ENCODE results near the gene ADAMTS17. TPM values are rescaled to one million over a fixed set of nuclear protein-coding genes. Genes with fewer than 3 reads are reported as not detected.

The ADAMTS17 gene
- total and polyA plus RNA-seq, 4 donors: 0.28 to 46.9 (median 9.1) TPM

DNA sequence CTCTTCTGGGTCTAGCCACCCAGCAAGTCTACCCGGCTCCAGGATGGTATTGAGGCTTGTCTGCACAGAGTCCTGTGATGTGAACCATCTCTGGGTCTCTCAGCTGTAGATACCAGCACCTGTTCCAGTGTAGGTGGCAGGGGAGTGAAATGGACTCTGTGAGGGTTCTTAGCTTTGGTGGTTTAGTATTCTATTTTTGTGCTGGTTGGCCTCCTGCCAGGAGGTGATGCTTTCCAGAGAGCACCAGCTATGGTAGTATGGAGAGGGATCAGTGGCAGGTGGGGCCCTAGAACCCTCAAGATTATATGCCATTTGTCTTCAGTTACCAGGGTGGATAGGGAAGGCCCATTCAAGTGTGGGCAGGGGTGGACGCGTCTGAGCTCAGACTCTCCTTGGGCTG is 325.1 kb downstream of the ADAMTS17 start:
- H3K36me3 ChIP-seq (ENCODE audit: control insufficient read depth in 4 of 4, insufficient read depth in 3 of 4, low read depth in 1 of 4, low read length in 3 of 4): peaks cover 0 to 4% (median 0%) of the 10 kb centered on the region in 4 donors
- H3K27ac ChIP-seq (ENCODE audit: low read depth in 1 of 2, low read length in 2 of 2): no peak overlapping the region
- WGBS: 98% methylated on average over 3 of the region's 3 CpGs
- H3K27me3 ChIP-seq (ENCODE audit: control insufficient read depth in 4 of 4, insufficient read depth in 4 of 4, low read length in 3 of 4): no peaks in the 10 kb centered on the region
- no peak overlapping the region for H3K9ac ChIP-seq (ENCODE audit: low read depth in 1 of 2, low read length in 2 of 2)
- no peaks in the 10 kb centered on the region for H3K4me1 ChIP-seq (ENCODE audit: control insufficient read depth in 4 of 4, insufficient read depth in 4 of 4, low read length in 3 of 4)
- H3K9me3 ChIP-seq (ENCODE audit: control insufficient read depth in 4 of 4, low read length in 3 of 4): no peaks in the 10 kb centered on the region
- TF ChIP-seq HNF4A (conservative IDR thresholded peaks at IDR 0.05): no peak
- no peak for TF ChIP-seq TAF1 (conservative IDR thresholded peaks at IDR 0.05)
- no peak for TF ChIP-seq YY1 (IDR thresholded peaks at IDR 0.05)
- DNase-seq (ENCODE audit: low spot score): no peak
- H3K4me3 ChIP-seq (ENCODE audit: low read depth in 1 of 3, low read length in 3 of 3): no peak overlapping the region

DNA sequence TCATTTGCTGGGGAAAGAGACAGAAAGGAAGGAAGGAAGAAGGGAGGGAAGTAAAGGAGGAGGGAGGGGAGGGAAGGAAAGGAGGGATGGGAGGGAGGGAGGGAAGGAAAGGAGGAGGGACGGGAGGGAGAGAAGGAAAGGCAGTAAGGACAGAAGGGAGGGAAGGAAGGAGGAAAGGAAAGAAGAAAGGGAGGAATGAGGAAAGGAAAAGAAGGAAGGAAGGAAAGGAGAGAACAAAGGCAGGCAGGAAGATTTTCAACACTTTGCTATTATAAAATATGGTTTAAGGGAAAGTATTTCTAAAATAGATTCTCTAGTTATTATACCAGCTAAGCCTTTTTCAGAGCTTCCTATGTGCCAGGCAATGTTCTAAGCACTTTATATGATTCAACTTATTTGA is 330.5 kb downstream of the ADAMTS17 start:
- TF ChIP-seq FOXA1 (IDR thresholded peaks at IDR 0.05) (no peak), SP1 (IDR thresholded peaks at IDR 0.05) (no peak), TAF1 (conservative IDR thresholded peaks at IDR 0.05) (no peak)
- TF ChIP-seq, protein P1, sequence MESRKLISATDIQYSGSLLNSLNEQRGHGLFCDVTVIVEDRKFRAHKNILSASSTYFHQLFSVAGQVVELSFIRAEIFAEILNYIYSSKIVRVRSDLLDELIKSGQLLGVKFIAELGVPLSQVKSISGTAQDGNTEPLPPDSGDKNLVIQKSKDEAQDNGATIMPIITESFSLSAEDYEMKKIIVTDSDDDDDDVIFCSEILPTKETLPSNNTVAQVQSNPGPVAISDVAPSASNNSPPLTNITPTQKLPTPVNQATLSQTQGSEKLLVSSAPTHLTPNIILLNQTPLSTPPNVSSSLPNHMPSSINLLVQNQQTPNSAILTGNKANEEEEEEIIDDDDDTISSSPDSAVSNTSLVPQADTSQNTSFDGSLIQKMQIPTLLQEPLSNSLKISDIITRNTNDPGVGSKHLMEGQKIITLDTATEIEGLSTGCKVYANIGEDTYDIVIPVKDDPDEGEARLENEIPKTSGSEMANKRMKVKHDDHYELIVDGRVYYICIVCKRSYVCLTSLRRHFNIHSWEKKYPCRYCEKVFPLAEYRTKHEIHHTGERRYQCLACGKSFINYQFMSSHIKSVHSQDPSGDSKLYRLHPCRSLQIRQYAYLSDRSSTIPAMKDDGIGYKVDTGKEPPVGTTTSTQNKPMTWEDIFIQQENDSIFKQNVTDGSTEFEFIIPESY (IDR thresholded peaks at IDR 0.05): no peak
- H3K36me3 ChIP-seq (ENCODE audit: control insufficient read depth in 4 of 4, insufficient read depth in 3 of 4, low read depth in 1 of 4, low read length in 3 of 4): no peaks in the 10 kb centered on the region
- 75% methylated on average over 1 of the region's 1 CpG for WGBS

DNA sequence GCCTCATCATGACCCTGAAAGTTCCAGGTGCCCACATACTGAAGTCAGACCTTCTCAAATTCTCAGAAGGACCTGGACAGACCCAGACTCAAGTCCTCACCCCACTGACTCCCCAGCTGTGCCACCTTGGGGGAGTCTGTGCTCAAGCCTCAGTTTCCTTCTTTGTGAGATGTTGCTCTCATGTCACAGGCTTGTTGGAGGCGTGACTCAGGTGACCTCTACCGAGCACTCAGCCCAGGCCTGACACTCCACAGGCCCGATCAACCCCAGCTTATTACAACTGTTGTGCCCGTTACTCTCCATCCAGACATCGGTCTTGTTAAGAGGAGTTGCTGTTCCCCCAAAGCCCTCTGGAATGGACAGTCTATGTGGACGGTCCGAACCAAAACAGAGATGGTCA is 332.4 kb downstream of the ADAMTS17 start:
- H3K27me3 ChIP-seq (ENCODE audit: control insufficient read depth in 4 of 4, insufficient read depth in 4 of 4, low read length in 3 of 4): no peaks in the 10 kb centered on the region
- H3K9ac ChIP-seq (ENCODE audit: low read depth in 1 of 2, low read length in 2 of 2): no peak overlapping the region
- no peak overlapping the region for H3K4me3 ChIP-seq (ENCODE audit: low read depth in 1 of 3, low read length in 3 of 3)
- no peak overlapping the region for H3K27ac ChIP-seq (ENCODE audit: low read depth in 1 of 2, low read length in 2 of 2)
- no peaks in the 10 kb centered on the region for H3K4me1 ChIP-seq (ENCODE audit: control insufficient read depth in 4 of 4, insufficient read depth in 4 of 4, low read length in 3 of 4)
- TF ChIP-seq RXRA (IDR thresholded peaks at IDR 0.05) (no peak), RAD21 (IDR thresholded peaks at IDR 0.05) (no peak), HNF4G (IDR thresholded peaks at IDR 0.05) (no peak), SP1 (IDR thresholded peaks at IDR 0.05) (no peak), JUND (IDR thresholded peaks at IDR 0.05) (no peak)
- TF ChIP-seq, protein P2, sequence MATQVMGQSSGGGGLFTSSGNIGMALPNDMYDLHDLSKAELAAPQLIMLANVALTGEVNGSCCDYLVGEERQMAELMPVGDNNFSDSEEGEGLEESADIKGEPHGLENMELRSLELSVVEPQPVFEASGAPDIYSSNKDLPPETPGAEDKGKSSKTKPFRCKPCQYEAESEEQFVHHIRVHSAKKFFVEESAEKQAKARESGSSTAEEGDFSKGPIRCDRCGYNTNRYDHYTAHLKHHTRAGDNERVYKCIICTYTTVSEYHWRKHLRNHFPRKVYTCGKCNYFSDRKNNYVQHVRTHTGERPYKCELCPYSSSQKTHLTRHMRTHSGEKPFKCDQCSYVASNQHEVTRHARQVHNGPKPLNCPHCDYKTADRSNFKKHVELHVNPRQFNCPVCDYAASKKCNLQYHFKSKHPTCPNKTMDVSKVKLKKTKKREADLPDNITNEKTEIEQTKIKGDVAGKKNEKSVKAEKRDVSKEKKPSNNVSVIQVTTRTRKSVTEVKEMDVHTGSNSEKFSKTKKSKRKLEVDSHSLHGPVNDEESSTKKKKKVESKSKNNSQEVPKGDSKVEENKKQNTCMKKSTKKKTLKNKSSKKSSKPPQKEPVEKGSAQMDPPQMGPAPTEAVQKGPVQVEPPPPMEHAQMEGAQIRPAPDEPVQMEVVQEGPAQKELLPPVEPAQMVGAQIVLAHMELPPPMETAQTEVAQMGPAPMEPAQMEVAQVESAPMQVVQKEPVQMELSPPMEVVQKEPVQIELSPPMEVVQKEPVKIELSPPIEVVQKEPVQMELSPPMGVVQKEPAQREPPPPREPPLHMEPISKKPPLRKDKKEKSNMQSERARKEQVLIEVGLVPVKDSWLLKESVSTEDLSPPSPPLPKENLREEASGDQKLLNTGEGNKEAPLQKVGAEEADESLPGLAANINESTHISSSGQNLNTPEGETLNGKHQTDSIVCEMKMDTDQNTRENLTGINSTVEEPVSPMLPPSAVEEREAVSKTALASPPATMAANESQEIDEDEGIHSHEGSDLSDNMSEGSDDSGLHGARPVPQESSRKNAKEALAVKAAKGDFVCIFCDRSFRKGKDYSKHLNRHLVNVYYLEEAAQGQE (IDR thresholded peaks at IDR 0.05): no peak
- TF ChIP-seq, protein P3, sequence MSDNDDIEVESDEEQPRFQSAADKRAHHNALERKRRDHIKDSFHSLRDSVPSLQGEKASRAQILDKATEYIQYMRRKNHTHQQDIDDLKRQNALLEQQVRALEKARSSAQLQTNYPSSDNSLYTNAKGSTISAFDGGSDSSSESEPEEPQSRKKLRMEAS (IDR thresholded peaks at IDR 0.05): no peak
- H3K9me3 ChIP-seq (ENCODE audit: control insufficient read depth in 4 of 4, low read length in 3 of 4): no peaks in the 10 kb centered on the region
- WGBS: 95% methylated on average over 7 of the region's 7 CpGs
- DNase-seq (ENCODE audit: low spot score): no peak
- no peaks in the 10 kb centered on the region for H3K36me3 ChIP-seq (ENCODE audit: control insufficient read depth in 4 of 4, insufficient read depth in 3 of 4, low read depth in 1 of 4, low read length in 3 of 4)

More for the DNA sequence above, 330.5 kb downstream of the ADAMTS17 start:
- H3K27me3 ChIP-seq (ENCODE audit: control insufficient read depth in 4 of 4, insufficient read depth in 4 of 4, low read length in 3 of 4): no peaks in the 10 kb centered on the region
- no peaks in the 10 kb centered on the region for H3K9me3 ChIP-seq (ENCODE audit: control insufficient read depth in 4 of 4, low read length in 3 of 4)
- no peak for DNase-seq (ENCODE audit: low spot score)
- H3K4me3 ChIP-seq (ENCODE audit: low read depth in 1 of 3, low read length in 3 of 3): no peak overlapping the region
- H3K4me1 ChIP-seq (ENCODE audit: control insufficient read depth in 4 of 4, insufficient read depth in 4 of 4, low read length in 3 of 4): no peaks in the 10 kb centered on the region
- H3K9ac ChIP-seq (ENCODE audit: low read depth in 1 of 2, low read length in 2 of 2): no peak overlapping the region
- no peak overlapping the region for H3K27ac ChIP-seq (ENCODE audit: low read depth in 1 of 2, low read length in 2 of 2)
